ENCODE measurements around the gene IGF1.
A peak's percentile ranks its signal among the peaks of the same experiment; 100 is the strongest.

Gene IGF1

DNA sequence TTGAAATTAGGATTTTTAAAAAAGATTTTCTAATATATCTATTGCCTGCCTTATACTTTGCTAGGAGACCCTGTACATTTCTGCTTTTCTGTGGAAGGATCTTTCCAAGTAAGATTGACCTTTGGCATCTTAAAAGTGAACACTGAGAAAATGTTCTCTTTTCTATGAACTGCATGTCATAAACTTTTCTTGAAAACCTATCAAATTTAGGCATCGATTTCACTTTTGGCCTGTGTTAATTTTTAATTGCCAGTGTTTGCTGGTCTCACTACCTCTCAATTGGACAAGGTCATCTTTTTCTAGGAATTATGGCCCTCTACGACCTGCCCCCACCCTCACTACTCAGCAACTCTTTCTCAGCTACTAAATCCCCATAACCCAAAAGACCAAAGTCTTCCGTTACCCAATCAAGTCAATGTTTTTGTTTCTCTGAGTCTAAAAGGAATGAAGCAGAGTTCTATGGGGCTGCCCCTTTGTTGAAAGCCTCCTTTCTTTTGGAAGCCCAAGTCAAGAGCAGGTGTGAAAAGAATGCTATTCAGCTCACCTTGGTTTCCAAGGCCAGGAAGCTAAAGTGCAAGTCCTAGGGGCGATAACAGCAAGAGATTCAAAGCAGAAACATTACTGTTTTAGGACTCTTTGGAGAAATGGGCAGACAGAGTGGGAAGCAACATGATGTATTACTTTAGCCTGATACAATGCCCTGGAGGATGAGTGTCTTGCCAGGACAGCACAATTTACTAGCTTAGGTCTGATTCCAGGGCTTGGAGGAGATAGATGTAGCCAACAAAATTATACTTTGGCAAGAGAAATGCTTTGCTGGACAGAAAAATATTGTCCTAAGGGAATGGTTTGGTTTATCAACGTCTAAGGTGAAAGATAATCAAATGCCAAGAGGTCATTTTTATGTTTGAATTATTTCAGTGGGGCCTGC, 55.0 kb downstream of the IGF1 start:
- DNase-seq, result no peak

DNA sequence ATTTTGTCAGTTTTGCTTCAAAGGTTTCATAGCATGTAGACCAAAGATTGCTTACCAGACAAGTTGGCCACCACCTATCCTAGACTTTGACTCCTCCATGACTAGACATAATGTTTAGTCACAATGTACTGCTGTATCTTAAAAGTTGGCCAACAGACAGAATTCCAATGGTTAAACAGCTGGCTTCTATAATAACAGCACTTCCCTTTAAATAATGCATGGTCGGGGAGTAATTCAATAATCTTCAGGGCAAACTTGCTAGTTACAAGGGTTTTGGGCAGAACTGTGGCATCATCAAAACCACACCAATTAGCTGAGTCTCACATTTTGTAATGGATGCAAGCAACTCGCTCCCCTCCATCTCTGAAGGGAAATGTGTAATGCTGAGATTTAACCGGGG, 56.9 kb downstream of the IGF1 start:
- DNase-seq, result no peak

DNA sequence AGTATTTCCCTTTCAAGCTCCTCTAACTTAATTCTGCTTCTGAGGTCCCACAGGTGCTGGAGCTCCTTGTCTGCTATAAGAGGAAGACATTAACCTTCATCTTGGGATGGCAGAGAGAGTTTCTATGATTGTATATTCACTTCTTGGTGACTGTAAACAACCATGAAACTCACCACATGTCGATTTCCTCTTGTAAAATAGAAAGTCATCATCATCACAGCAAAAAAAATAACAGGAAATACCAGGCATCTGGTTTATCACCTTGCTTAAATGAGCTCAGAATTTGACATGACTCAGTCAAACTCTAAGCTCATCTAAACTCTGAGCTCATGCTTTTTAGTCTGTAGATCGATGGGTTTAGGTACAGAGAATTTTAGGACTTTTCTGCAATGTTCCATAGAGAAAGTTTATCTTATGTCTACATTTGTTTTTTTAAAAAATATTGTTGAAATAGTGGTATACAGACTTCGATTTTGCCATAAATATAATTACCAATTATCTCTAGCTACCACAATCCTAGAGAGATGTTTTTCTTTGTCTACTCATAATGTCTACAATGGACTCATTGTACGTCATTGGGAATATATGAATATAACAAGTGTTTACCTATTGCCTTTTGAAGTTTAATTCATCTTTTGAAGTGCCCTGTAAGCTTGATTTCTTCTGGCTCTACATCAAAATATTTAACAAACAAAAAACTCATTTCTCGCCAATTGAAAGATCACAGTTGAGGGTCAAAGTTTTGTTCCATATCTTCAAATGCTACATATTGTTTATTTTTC, 58.4 kb downstream of the IGF1 start:
- DNase-seq, result no peak

DNA sequence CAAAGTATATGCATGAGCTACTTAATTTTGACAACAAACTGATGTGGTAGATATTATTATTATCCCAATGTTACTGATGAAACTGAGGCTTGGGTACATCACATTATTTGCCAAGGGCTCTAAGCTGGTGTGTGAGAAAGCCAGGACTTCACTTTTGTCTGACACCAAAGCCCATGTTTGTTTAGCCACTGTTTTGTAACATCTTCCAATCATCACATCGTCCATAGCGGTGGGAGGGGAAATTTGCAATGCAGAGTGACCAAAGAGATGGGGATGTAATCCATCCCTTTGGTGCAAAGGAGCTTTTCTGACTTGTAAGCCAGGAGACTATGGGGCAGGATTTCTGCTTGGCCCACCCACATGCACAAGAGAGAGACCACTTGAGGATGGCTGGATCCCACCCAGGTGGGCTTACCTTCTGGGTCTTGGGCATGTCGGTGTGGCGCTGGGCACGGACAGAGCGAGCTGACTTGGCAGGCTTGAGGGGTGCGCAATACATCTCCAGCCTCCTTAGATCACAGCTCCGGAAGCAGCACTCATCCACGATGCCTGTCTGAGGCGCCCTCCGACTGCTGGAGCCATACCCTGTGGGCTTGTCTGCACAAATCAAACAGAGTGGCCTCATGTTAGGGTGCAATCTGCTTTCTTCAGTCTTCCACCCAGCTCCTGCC, 61.1 kb downstream of the IGF1 start:
- DNase-seq, result no peak

DNA sequence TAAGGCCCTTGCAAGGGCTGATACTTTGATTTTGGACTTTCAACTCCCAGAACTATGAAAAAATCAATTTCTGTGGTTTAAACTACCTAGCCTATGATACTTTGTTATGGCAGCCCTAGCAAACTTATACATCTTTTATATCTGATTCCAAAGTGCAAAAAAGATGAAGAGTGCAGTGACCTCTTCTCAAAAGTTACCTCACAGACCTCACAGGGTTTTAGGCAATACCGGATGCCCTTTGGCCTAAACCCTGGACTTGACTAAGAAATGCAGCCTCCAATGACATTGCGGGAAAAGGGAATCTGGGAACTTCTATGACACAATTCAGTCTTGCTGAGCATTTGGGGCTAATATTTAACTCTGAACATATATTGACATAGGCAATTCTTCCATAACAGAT, 63.3 kb downstream of the IGF1 start:
- no peak for DNase-seq

DNA sequence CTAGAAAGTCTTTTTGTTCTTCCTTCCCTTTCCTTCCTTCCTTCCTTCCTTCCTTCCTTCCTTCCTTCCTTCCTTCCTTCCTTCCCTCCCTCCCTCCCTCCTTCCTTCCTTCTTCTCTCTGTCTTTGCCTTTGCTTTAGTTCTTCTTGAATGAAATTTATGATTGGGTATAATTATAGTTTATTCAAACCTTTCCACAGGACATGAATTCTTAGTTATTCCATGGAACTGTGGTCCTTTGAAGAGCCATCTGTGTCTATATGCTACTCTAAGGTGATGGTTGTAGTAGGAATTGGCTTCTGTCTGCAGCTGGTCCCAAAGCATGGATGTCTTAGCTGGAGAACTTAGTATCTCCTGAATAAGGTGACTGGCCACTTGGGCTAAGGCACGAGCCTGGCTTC, 64.8 kb downstream of the IGF1 start:
- no peak for DNase-seq

DNA sequence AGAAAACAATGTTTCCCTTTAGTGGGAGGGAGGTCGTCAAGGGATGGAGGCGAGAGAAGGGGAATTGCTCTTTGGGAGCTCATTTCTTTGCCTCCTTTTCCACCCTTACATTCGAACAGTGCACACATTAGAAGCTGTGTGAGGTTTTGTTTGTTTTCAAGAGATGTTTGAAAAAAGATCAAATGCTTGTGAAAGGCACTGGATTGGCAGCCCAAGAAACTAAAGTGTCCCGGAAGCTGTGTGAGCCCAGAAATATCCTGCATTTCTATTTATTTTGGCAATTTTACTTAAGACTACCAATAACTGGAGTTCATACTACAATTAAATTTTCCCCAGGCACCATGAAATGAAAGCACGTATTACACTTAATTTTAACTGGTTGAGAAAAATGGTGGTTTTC, 67.0 kb downstream of the IGF1 start:
- no peak for DNase-seq

DNA sequence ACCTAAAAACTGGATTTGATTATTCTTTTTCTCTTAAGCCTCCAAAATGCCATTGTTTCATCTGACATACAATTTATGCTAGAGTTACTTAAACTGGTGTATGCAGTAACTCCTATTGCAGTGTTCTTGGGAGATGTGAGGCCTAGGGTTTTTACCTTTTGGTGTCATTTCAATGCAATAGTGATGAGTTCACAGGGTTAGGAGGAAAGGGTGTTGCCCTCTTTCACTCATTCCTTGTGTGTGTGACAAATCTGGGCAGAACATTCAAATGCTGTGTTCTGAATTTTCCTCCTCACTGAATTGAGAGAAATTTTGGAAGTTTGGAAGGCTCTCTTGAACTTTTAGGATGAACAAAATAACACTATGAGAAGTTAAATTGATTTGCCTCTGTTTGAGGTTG, 69.9 kb downstream of the IGF1 start:
- DNase-seq, result no peak

DNA sequence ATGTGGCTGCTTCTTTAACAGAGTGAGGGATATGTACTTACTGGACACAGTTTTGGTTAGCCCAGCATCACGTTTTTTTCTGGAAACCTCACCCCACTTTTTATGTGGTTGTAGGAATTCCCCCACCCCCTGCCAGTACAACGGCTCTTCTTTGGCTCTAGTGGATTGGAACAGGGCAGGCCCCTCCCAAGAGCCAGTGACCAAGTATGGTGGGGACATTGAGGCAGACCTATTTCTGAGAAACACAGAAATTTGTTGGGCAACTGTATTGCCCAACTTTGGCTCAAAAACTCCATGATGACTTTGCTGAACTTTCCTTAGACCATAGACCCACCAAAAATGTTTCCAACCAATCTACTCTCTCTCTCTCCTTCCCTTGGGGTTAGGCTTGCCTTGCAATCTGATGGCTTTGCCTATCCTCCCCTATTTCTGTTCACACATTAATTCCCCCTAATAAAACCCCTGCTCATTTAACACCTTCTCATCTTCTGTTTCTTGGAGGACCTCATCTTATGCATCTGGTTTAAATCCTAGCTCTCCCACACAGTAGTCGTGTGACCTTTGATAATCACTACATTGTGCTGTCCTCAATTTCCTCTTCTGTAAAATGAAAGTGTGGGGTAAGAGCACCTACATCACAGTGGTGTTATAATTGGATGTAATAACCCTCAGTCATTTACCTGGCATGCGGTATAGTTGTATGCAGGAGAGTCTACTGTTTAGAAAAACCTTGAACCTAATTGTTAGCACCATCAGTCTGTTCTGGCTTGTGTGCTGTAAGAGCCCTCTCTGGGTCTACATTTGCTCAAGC, 71.7 kb downstream of the IGF1 start:
- no peak for DNase-seq

DNA sequence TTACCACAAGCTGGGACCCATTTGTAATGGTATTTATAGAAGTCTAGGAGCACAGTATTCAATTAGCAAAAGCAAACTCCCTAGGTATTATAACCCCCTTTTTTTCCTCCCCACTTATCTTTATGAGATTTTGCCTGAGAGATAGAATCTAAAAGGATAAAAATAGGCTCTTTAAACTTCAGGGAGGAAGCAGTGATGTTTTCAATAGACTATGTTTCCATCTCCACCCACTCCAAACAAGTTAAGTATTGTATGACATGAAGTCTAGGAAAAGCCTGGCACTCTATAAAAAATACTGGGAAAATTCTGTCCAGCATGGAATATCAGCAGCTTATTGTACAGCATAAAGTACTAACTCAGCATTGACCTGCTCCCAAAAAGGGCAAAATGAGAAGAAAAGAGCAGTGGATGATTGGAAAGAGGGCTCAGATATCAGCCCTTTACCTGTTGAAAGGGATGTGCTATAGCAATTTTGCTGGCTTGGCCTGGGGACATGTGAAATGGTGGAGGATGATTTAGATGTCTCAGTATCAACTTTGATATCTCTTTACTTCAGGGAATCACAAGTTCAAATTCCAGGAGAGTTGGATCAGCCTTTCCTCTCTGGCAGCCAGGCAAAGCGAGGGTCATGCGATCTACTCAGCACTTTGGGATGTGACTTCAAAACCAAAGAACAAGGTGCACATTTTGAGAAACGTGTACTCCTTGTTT, 72.4 kb downstream of the IGF1 start:
- no peak for DNase-seq

DNA sequence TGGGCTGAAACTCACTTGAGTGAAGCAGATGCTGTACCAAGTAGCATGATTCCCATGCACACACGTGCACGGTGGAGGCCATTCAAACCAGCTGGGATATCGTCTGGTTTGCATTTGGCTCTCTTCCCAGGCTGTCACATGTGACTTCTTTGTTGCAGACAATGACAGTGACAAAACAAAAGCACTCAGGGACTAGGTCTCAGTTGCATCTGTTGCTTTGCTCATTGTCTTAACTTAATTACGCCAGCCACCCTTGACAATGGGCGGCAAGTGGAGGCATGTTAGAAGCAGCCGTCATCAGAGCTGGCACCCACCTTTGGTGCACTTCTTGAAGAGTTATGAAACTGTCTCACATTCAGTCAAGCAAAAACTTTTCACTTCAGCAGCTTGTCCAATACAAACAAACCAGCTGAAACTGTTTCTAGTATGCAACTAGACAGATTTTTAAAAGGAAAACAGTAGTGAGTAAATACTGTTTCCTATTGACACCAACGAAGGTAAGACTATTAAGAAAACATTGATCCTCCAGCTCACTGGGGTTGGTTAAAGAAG, 74.3 kb downstream of the IGF1 start:
- peak; percentile 66 for DNase-seq

DNA sequence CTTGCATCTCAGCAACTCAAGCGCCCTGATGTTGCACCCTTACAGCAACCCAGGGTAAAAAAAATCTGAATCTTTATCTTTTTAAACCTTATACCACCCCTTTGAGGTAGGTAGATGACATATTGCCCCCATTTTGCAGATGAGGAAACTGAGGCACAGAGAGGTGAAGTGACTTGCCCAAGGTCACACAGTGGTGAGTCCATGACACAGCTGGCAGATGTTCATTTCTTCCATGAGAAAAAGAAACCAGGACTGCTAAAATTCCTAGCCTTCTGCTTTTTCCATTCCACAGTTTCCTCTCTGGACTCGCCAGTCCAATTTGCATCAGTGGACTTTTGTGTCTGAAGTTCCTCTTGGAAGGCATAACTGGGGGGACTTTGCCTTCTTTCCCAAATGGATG, 79.3 kb downstream of the IGF1 start:
- DNase-seq, result no peak

DNA sequence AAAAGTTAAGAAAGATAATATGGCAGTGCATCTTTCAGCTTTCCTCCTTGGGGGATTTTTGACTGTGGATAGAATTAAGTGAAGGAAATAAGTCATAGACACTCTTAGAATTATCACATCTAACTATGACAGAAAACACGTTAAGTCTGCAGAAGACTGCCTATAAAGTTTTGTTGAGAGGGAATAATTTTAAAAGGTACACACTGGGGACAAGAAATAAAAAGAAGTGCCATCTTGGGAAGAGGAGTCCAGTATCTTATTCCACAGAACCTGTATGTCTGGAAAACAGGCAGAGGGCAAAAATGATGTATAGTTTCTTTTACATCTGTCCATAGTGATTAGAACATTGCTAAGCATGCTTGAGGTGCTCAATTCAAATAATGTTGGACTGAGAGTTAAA, 80.7 kb downstream of the IGF1 start:
- DNase-seq, result no peak

DNA sequence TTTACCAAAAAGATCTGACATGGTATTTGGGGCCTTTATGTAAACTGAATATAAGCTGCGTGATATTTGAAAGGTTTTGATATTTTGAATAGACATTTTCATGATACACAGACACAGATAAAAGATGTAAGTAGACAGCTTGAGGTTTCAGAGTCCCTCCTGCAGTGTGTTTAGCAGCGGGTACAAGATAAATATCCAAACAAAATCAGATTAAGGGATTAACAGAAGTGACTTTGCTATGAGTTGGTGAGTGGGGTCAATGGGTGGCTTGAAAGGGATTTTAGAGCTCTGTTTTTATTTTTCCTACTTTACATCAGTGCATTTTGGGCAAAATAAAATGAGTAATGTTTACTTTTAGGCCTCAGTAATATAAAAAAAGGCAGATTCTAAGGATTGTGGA, 84.1 kb downstream of the IGF1 start:
- no peak for DNase-seq

DNA sequence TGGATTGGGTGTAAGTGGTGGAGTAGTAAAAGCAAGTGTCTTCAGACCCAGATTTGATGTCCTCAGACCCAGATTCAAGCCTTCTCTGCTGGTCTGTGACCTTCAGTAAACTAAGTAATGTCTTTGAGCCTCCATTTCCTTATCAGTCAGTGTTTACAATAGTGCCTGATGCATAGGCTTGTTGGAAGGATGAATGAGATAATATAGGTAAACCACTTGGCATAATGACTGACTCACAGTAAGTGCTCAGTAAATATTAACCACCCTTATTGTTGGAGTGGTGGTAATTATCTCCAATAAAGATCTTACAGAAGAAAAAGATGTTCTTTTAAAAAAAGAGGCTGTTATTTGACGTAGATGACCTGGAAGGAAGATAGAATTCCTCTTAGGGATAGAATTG, 86.2 kb downstream of the IGF1 start:
- DNase-seq, result no peak

DNA sequence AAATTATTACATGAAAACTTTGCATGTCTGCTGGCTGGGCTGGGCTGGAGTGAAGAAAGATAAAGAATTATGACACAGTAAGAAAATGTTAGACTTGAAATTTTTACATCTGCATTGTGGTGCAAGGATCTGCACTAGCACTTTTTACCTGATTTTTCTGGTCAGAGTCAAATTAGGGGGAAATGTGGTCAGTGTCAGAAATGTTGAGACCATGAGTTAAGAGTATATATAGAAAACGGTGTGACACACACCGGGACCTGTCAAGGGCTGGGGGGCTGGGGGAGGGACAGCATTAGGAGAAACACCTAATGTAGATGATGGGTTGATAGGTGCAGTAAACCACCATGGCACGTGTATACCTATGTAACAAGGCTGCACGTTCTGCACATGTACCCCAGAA, 90.3 kb downstream of the IGF1 start:
- no peak for DNase-seq

DNA sequence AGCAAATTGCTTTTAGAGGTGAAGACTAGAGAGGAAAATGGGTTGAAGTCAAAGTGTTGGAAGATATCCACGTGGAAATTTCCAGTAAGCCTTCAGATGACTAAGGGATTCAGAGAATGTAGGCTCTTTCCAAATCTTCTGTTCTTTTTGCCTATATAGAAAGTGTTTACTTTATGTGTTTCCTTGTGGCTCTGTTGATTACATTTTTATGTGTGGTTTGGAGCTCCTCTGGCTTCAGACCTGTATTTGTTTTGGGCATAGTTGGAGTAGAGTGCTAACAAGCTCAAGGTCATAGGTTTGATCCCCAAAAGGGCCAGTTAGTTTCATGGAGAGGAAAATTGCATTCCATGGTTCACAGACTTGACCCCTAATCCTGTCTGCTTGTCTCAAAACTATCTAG, 91.9 kb downstream of the IGF1 start:
- DNase-seq, result no peak

DNA sequence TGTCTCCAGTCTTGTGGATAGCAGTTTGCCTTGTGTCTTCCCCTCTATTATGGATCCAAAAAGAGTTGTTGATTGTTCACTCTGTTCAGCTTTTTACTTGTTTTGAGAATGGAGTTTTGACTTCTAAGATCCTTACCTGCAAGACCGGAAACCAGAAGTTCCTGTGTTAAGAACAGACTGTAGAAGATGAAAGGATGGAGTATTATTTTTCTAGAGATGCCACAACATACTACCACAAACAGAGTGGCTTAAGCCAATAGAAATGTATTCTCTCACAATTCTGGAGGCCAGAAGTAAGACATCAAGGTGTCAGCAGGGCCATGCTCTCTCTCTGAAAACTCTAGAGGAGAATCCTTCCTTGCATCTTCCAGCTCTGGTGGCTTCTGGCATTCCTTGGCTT, 95.0 kb downstream of the IGF1 start:
- DNase-seq, result no peak

DNA sequence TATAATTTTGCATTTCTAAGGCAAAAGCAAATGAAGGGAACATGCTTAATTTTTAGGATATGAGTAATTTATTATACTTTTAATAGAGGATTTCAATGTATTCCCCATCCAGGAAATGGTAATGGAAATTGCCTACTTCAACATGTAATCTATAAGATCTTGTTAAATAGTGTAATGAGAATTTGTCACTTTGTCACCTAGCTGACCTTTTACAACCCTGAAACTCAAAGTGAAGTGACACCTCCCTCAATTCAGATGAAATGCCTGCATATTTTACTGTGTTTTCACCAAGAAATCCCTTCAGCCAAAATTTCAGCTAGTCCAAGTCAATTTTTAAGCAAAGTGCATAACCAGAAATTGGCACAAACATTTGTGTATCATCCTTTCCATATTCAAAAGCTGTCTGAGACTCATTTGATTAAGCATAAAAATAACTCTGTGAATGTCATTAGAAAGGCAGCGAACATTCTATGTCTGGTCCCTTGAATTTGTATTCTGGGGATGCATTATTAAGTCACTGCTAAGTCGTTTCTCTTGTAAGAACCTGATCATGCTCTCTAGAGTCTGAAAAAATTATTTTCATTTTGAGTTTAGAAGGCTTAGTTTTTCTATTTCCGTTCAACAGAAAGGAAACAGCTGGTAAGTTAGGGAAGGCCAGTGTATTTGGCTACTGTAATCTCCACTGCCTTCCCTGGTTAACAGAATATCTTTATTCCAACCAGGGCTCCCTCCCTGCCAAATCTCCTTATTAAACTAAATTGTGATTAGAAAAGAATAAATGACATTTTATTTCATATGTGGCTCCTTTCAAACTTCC, 100.8 kb downstream of the IGF1 start:
- no peak for DNase-seq

DNA sequence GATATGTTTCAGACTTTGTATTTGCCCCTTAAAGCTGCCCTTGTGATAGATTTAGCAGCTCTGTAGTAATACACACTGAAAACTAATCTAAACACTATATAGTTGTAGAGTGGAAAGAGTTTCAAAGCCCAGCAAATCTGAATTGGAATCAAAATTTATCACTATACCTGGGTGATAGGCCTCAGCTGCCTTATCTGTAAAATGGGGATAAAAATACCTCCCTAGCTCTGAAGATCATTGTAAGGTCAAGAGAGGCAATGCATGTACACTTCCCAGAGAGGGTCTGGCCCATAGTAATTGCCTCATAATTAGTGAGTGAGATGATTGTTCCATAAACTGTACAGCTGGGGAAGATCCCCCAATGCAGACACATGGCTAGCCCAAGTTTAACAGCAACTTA, 103.6 kb downstream of the IGF1 start:
- no peak for DNase-seq

DNA sequence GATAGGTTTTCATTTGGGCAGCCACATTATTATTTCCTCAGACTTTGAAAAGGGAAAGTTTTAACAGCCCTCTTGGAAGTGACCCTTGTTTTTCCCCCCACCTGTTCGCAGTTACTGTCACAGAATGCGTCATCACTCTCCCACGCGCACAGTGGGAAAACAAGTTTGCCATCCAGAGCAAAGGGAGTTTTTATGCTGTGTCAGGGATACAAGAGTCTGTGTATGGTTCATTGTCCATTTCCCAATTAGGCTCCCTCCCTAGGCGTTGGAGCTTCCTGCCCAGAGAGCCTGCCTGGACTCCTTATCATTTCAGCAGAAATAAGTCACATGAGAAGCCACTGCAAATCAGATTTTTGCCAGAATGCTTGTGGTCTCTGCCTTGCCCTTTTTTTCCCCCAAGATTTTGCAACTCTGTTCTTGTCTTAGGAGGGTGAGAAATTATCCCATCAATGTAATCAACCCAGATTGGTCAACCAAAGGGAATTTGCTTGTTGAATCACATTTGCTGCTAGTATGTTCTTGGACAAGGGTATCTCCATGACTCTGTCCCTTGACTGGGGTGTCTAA, 104.1 kb downstream of the IGF1 start:
- no peak for DNase-seq
